Stimulated activated CD8-positive, alpha-beta memory T cell treated with anti-CD3 and anti-CD28 coated beads, Interleukin-4, amount 100 ng/mL, for 4 hours (primary cell): ENCODE data around the gene PCSK4.

Experiments
- DNase-seq, 2 donors: peaks; one replicate each; pipeline ENCODE4 v3.0.0-alpha.2; 2020; ENCODE audit warnings: low read depth in 2 of 2, low spot score in 1 of 2

PCSK4 gene

DNA sequence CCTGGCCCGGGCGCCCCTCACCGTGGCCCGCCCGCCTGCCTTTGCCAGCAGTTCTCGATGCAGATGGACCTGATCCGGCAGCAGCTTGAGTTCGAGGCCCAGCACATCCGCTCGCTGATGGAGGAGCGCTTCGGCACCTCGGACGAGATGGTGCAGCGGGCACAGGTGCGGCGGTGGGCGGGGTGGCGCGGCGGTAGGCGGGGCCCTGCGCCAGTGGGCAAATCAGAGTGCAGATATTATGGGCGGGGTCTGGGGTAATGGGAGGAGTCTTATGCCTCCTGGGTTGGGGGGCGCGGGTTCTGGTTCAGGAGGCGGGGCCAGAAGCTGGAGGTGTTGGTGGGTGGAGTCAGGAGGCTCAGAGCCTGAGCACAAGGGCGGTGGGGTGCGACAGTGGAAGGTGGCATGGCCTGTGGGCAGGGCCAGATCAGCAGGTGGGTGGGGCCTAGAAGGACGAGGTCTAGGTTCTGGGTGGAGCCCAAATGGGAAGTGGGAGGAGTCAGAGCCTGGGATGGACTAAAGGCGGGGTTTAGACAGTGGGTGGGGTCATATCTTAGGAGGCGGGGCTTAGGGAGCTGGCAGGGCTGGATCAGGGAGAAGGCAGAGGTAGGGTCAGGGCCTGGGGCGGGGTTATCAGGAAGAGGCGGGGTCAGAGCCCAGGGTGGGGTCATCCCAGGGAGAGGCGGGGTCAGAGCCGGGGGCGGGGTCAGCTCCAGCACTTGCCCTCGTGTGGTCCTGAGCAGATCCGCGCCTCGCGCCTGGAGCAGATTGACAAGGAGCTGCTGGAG is 34.6 kb downstream of the PCSK4 start:
- no peak for DNase-seq

DNA sequence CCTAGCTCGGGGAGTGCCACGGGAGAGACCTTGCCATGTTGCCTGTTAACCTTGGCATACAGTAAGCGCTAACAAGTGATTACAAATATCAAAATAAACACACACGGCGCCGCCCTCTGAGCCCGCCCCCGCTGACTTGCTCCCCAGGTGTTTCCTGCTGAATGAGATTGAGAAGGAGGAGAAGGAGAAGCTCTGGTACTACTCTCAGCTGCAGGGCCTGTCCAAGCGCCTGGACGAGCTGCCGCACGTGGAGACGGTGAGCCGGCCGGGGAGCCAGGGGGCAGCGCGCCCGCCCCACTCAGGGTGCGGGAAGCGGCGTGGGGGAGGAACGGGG is 35.2 kb downstream of the PCSK4 start:
- no peak for DNase-seq

DNA sequence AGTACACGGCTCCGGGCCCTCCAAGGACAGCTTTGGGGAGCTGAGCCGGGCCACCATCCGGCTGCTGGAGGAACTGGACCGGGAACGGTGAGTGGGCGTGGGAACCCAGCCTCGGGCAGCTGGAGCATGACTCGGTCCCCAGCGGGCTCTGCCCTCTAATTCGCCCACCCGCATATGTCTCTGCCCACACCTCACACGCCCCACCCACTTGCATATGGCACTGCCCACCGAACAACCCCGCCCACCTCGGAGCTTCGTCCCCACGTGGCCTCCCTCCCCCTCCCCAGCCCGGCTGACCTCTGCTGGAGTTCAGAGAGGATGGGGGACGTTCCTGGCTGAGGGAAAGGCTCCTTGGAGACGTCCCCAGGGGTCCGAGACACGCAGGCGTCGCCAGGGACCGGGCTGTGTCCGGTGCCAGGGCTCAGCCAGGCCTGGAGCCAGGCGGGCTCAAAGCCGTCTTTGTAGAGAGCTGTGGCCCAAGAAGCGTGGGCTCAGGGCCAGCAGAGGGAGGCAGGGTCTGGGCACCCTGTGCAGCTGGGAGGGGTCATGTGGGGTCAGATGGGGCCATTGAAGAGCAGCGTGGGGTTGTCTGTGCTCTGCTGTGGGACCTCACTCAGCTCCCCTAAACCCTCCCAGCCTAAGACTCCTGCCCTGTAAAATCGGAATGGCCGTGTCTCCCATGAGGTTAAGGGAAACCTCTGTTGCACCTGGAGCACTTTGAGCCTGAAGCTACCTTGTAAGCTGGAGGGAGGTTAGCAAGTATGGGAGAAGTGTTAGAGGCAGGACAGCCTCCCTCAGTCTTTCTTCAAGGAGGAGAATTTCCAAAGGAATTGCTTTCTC is 36.4 kb downstream of the PCSK4 start:
- no peak for DNase-seq

DNA sequence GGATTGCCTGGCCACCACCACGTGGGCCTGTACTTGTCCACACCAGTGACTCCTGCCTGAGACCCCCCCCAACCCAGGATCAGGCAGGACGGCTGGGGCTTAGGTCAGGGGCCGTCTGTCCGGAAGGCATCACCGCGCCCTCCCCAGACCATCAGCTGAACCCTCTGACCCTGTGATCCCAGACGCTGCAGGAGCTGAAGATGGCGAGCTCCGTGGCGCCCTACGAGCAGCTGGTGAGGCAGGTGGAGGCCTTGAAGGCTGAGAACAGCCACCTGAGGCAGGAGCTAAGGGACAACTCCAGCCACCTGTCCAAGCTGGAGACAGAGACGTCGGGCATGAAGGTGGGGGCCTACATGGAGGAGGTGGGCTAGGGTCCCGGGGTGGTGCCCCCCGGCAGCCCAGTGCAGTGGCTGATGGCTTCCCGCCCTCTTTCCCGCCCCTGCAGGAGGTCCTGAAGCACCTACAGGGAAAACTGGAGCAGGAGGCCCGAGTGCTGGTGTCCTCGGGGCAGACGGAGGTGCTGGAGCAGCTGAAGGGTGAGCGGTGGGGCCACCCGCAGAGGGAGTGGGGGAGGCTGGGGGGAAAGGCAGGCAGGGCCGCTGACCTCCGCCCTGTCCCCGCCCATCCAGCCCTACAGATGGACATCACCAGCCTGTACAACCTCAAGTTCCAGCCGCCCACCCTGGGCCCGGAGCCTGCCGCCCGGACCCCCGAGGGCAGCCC is 37.2 kb downstream of the PCSK4 start:
- DNase-seq: no peak

DNA sequence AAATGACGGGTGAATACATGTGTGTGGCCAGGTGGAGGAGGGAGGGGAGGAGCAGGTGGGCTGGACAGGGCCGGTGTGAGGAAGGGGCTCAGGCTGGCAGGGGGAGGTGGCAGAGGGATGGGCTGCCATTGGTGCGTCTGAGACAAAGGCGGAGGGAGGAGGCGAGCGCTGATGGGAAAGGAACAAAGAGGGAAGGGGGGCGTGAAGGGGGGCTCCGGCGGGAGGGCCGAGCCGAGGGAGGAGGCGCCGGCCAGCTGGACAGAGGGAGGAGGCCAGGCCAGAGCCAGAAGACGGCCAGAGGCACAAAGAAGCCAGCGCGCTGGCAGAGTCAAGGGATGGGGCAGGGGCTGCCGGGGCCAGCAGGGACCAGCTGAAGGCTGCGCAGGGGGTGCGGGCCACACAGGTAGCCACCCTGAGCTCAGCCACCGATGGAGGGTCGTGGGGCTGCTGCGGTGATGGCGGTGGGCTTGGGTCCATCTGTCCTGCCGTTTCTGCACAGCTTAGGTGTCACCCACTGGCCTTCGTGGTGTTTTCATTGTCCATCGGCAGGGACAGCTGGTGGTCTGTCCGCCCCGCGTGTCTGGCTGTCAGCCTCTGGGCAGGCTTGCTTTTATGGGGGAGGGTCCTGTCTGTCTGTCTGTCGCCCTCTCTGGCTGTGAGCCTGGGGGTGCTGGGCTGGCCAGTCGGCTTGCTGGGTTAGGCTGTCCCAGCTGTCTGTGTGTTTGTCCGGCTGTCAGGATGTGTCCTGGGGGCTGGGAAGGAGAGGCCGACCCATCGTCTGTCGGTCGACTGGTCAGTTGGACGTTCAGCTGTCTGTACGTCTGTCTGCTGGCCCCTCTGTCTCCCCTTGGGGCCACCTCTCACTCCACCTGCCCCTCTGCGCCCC is 38.0 kb downstream of the PCSK4 start:
- DNase-seq: no peak

DNA sequence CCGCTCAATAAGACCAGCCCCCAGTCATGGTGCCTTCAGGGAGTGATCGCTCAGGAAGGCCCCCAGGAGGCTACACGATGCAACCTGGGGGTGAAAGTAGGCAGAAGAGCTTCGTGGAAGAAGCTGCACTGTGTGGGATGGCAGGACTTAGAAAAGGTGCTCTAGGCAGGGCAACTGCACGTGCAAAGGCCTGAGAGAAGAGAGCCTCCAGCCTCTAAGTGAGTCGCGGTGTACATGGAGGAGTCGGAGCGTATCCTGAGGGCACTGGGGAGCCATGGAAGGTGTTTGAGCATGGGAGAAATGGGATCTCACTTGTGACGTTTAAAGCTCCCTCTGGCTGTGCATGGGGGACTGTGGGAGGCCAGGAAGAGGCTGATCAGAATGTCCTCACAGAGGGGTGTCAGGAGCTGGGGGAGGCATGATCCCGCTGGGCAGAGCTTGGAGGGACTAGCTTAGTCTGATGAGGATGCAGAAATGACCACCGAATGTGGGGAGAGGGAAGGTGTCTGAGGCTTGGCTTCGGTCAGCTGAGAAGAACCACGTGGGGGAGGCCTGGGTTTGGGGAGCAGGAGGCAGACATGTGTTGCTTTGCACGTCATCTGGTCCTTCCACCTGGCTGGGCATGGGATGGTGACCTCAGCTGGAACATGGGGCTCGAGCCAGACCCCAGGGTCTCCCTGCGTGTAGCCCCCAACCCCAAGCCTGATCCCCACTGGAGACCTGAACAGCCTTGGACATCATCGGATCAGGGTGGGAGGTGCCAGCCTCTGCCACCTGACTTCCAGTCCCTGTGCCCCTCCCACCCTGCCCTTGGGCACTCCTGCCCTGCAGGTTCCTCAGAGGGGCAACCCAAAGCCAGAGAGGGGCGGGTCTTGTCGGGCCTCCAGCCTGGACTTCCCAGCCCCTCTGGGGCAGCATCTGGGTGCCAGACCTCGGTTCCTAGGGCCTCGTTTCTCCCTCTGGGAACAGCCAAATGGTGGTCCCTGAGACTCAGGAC is 39.1 kb downstream of the PCSK4 start:
- no peak for DNase-seq

DNA sequence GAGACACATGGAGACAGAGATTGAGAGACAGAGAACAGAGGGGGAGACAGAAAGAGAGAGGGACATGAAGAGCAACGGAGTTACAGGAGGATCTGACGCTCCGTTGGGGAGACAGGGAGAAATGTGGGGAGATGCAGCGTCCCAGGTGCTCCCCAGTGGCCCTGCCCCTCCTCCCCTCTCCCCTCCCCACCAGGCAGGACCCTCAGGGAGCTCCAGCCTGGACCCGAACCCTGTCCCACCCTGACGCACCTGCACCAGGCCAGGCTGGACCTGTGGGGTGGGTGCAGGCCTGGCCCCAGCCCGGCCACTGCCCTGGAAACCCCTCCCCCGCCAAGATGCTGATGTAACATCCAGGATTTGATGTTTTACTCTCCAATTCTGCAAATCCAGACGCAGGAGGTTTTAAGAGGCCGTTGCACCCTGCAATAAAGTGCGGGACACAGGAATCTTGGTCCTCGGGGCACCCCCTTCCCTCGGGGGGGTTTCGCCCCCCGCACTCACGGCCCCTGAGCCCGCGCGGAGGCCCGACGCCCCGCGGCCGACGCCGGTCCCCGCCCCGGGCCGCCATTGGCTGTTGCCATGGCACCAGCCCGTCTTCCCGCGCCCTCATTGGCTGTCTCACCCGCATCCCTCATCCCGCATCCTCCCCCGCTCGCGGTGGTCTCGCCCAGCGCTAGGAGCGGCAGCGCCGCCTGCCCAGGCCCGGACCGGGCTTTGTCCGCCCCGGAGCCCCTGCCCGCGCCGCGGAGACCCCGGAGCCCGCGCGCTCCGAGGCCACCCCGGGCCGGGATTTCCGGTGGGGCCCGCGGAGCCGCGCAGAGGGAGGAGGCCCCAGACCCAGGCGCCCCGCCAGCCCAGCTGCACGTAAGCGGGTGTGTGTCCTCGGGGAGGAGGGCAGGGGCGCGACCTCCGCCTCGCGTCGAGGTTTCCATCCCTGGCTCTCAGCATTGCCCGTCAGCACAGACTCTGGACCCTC is 40.4 kb downstream of the PCSK4 start, which contains the start of gene APC2:
Gene APC2, plus strand, starts transcription at position 655 of the 976 bp plus-strand sequence. CDS start 2,881 bp downstream, outside the sequence.
- no peak for DNase-seq

DNA sequence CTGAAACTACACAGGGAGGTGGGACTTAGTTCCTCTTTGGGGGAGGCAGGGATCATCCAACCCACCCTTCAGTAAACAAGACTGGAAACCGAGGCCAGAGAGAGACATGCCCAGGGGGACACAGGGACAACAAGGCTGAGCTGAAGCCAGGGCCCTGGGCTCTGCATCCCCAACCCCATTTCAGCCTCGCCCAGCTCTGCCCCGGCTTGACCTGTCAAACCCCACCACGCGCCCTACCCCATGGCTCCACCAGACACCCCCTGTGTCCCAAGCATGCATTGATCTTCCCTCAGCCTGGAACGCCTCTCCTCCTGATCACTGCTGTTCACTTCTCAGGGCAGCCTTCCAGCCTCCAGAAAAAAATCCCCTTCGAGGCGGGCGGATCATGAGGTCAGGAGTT is 42.2 kb downstream of the PCSK4 start:
- DNase-seq: no peak

DNA sequence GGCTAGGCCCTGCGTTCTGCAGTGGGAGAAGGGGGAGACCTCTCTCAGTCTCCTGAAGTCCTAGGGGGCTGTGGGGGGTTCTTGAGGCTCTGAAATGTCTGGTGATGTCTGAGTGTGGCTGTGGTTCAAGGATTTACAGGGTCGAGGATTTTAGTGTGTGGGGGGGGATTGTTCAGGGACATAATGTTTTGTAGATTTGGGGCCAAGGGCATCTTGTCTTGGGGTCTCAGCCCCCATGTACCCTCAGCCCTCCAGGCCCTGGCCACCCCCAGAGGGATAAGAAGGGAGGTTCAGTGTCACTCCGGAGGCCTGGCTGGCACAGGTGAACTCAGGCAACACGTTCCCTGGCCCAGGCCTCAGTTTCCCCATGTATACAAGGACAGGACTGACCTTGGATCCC is 42.6 kb downstream of the PCSK4 start:
- DNase-seq: no peak

DNA sequence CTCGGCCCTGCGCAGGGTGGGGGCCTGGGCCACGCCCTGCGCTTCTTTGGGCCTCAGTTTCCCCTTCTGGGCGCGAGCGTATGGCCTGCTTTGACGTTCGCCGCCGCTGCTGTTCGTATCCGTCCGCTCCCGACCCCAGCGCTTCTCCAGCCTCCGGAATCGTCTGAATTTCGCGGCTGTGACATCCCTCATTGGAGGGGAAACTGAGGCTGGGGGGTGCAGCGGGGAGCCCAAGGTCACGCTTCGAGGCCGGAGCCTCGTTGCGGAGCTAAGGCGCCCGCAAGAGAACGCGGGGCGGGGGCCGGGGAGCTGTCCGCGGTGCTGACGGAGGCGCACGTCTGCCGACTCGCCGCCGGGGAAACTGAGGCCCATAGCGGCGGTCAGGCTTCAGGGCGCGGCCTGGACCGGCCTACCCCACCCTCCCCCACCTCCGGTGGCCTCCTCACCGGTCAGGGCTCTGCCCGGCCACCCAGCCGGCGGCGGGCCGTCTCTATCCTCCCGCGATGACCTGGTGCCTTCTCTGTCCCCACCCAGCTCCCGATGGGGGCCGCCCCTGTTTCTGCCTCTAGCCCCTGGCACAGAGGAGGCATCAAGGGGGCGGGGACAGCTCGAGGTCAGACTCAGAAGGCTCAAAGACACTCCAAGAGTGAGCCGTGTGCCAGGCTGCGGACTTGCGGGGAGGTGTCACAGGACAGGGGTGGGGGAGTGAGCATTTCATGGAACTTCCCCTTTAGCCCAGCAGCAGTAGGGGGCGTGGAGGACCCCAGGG is 43.3 kb downstream of the PCSK4 start:
- no peak for DNase-seq

DNA sequence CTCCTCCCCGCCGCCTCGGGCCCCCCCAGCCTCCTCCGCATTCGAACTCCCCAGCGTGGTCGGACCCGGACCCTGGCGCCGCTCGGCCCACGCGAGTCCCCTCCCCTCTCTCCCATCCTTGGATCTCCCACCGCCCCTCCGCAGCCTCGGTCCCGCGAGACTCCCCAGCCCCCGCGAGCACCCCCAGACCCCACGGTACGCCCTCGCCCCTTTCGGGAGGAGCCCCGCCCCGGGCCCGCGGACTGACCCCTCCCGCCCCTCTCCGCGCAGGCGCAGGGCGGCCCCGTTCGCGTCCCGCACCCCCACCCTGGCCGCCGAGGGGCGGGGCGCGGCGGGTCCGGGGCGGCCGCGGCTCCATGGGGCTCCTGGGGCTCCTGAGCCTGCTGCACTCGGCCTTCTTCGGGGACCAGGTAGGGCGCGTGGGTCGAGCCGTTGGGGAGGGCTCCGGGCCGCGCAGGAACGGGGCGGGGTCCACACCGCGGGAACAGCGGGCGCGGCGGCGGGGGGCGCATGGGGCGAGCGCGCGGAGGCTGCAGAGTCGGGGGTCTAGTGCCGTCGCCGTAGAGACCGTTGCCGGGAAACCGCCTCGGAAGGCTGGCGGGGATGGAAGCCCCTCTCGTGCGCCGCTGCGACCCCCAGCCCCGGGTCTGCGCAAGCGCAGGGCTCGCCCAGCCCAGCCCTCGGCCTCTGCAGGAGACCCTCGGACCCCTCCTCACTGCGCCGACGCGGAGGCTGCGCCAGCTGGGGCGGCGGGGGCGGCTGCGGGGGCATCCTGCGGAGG is 44.0 kb downstream of the PCSK4 start:
- no peak for DNase-seq

DNA sequence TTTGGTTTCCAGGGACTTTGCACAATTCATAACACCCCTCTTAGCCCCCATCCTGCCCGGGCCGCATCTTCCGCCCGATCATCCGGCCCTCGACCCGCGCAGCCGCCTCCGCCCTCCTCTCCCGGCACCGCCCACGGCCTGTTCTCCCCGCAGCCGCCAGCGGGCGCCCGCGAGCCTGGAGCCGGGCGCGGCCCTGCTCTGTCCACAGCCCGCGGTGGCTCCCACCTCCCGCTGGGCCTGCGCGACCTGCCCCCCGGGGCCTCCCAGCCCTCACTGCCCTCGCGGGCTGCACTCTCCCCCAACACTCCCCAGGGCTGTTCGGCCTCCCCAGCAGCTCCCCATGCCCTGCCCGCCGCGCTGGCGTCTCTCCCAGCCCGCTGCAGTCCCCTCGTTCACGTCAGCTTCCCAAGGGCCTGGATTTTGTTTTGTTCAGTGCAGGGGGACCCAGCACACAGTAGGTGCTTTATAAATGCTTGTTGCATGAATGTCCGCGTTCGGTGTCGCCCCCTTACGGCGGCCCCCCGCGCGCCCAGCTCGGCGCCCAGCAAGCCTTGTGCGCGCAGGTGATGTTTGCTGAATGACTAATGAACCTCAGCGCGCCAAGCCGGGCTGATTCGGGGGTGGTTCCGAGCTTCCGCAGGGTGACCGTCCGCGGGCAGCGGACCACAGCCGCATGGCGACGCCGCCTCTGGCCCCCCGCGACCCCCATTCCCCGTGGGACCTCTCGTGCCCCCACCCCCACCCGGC is 44.8 kb downstream of the PCSK4 start:
- peak; percentile 49 to 58 for DNase-seq

DNA sequence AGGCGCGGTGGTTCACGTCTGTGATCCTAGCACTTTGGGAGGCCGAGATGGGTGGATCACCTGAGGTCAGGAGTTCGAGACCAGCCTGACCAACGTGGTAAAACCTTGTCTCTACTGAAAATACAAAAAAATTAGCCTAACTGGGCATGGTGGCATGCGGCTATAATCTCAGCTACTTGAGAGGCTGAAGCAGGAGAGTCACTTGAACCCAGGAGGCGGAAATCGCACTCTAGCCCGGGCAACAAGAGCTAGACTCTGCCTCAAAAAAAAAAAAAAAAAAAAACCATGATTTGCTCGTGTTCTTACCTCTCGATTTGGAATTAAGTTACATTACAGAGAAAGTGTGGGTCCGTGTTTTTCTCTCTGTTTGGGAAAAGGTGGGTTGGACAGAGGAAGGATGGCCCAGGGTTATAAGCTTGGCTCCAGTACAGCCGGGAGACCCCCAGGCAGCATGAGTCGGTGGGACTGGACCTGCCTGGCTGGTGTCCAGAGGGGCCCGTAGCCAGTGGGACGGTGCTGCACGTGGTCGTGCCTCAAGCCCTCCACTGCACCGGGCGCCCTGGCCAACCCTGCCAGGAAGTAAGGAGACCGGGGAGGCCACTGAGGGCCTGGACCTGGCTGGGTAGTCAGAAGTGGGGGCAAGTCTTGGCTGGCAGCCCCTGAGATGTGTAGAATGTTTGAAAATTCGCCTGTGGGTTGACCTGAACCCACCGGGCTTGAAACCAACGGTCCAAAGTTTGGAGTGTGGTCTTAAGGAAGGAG is 48.3 kb downstream of the PCSK4 start:
- DNase-seq: no peak

DNA sequence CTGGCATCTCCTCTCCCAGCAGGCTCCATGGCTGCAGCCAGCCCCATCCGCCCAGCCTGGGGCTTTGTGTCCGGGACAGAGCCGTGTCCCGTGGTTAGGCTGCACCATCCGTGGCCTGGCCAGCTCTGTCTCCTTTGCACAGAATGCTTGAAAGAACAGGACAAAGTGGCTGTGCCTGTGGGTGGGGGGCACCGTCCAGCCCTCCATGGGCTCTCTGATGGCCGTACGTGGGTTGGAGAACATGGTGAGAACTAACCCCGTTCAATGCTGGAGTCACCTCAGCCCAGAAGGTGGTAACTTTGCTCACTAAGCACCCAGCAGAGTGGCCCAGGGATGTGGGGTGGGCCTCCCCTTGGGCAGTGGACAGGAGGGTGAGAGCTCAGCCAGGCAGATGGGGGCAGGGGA is 49.1 kb downstream of the PCSK4 start:
- DNase-seq: no peak

DNA sequence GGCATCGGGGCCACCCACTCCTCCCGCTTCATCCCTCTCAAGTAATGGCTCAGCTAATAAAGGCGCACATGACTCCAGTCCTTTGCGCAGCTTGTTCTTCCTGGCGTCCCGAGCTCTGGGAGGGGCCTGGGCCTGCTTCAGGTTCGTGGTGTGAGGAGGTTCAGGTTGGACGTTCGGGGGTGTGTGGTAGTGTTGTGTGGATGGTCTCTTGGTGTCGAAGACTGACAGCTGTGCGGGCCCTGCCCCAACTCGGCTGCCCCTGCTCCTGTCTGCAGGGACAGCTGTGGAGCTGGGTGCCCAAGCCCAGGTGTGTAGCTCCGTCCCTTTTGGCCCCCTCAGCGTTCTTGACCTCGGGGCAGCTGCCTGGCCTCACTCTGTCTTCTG is 49.7 kb downstream of the PCSK4 start:
- DNase-seq: no peak
